Subcutaneous adipose tissue (tissue), 4 donors: ENCODE measurements around the gene TNFRSF8. TPM values are rescaled to one million over a fixed set of nuclear protein-coding genes. Genes with fewer than 3 reads are reported as not detected.

Experiments used
- total RNA-seq, 4 donors: library from RNA; depleted of rRNA; stranded (reverse); fragments of >200 nt; gene quantifications; one replicate each; pipeline ENCODE4 v1.1.0, GENCODE V29; 2016
- TF ChIP-seq, protein P1 (sequence below): fragments of 450-650 bp; IDR thresholded peaks from one replicate; pipeline ENCODE4 v1.5.1; 2016; ENCODE audit warnings: low read depth, mild to moderate bottlenecking, control low read depth, antibody characterized with exemption, moderate library complexity

The TNFRSF8 gene
- total RNA-seq, 4 donors from 2014 or later: 1.5 to 7.2 (median 2.9) TPM

DNA sequence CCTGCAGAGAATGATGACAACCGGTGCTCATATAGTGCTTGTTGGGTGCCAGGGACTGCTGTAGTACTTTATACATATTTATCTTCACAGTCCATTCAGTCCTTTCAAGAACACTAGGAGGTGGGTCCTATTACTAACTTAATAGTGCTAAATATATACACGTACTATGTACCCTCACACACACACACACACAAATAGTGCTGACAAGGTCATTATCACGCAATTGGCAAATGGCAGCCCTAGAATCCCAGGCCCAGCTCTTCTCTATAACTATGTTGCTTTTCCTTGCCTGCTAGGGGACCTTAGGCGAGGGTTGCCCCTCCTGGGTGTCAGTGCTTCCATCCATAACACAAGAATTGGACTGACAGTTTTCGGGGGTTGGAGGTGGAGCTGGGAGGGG, 33.5 kb downstream of the TNFRSF8 start:
- TF ChIP-seq, protein P1, sequence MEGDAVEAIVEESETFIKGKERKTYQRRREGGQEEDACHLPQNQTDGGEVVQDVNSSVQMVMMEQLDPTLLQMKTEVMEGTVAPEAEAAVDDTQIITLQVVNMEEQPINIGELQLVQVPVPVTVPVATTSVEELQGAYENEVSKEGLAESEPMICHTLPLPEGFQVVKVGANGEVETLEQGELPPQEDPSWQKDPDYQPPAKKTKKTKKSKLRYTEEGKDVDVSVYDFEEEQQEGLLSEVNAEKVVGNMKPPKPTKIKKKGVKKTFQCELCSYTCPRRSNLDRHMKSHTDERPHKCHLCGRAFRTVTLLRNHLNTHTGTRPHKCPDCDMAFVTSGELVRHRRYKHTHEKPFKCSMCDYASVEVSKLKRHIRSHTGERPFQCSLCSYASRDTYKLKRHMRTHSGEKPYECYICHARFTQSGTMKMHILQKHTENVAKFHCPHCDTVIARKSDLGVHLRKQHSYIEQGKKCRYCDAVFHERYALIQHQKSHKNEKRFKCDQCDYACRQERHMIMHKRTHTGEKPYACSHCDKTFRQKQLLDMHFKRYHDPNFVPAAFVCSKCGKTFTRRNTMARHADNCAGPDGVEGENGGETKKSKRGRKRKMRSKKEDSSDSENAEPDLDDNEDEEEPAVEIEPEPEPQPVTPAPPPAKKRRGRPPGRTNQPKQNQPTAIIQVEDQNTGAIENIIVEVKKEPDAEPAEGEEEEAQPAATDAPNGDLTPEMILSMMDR: no peak

- TF ChIP-seq, protein P1: no peak
Measured at GRCh38 chr1:12097321-12097720, 34.2 kb downstream of the TNFRSF8 start.

- TF ChIP-seq, protein P1: no peak
Measured at GRCh38 chr1:12098786-12099185, 35.7 kb downstream of the TNFRSF8 start.

DNA sequence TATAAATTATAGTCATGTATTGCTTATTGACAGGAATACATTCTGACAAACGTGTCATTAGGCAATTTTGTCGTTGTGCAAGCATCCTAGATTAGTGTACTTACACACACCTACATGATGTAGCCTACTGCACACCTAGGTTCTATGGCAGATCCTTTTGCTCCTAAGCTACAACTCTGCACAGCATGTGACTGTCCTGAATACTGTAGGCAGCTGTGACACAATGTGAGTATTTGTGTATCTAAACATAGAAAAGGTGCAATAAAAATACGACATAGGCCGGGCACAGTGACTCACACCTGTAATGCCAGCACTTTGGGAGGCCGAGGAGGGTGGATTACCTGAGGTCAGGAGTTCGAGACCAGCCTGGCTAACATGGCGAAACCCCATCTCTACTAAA, 36.5 kb downstream of the TNFRSF8 start:
- TF ChIP-seq, protein P1: no peak

DNA sequence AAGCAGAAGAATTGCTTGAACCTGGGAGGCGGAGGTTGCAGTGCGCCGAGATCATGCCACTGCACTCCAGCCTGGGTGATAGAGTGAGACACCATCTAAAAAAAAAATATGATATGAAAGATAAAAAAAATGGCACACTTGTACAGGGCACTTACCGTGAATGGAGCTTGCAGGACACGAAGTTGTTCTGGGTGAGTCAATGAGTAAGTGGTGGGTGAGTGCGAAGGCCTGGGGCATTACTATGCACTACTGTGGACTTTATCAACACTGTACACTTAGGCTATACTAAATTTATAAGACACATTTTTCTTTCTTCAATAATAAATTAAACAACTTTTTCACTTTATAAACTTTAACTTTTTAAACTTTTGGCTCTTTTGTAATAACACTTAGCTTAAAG, 37.0 kb downstream of the TNFRSF8 start:
- TF ChIP-seq, protein P1: no peak

GRCh38 chr1:12102066-12102465, 39.0 kb downstream of the TNFRSF8 start:
- TF ChIP-seq, protein P1: no peak

GRCh38 chr1:12104417-12104816, 41.3 kb downstream of the TNFRSF8 start:
- TF ChIP-seq, protein P1: no peak

- TF ChIP-seq, protein P1: no peak
Measured at GRCh38 chr1:12106153-12106552, 43.0 kb downstream of the TNFRSF8 start.
